Activated T-cell treated with anti-CD3 and anti-CD28 coated beads for 48 hours (primary cell): ENCODE data around the gene IFT43.

Source experiments
- DNase-seq: peaks from one replicate; pipeline ENCODE4 v3.0.0-alpha.2; 2020; ENCODE audit warnings: low read depth

Gene IFT43

GRCh38 chr14:76080025-76080424, 94.5 kb downstream of the IFT43 start:
- no peak for DNase-seq

- no peak for DNase-seq
Measured at GRCh38 chr14:76080471-76080870, 94.9 kb downstream of the IFT43 start.

GRCh38 chr14:76081642-76082041, 96.1 kb downstream of the IFT43 start:
- no peak for DNase-seq

- no peak for DNase-seq
Measured at GRCh38 chr14:76083796-76084765, 98.5 kb downstream of the IFT43 start.

- DNase-seq, result no peak
Measured at GRCh38 chr14:76085358-76085757, 99.8 kb downstream of the IFT43 start.

GRCh38 chr14:76086636-76087035, 101.1 kb downstream of the IFT43 start:
- DNase-seq, result no peak

GRCh38 chr14:76088326-76088725, 102.8 kb downstream of the IFT43 start:
- DNase-seq, result no peak

- no peak for DNase-seq
Measured at GRCh38 chr14:76088771-76089571, 103.4 kb downstream of the IFT43 start.

- no peak for DNase-seq
Measured at GRCh38 chr14:76089575-76089974, 104.0 kb downstream of the IFT43 start.

- no peak for DNase-seq
Measured at GRCh38 chr14:76090616-76091391, 105.2 kb downstream of the IFT43 start.

- DNase-seq, result no peak
Measured at GRCh38 chr14:76093077-76093476, 107.5 kb downstream of the IFT43 start.

GRCh38 chr14:76096257-76096656, 110.7 kb downstream of the IFT43 start:
- DNase-seq, result no peak

GRCh38 chr14:76097547-76097946, 112.0 kb downstream of the IFT43 start:
- no peak for DNase-seq

GRCh38 chr14:76098047-76098446, 112.5 kb downstream of the IFT43 start:
- DNase-seq, result no peak

GRCh38 chr14:76098916-76099675, 113.5 kb downstream of the IFT43 start:
- DNase-seq, result no peak

GRCh38 chr14:76100236-76100635, 114.7 kb downstream of the IFT43 start:
- no peak for DNase-seq

- DNase-seq, result no peak
Measured at GRCh38 chr14:76101391-76102379, 116.1 kb downstream of the IFT43 start.

- no peak for DNase-seq
Measured at GRCh38 chr14:76104802-76105355, 119.3 kb downstream of the IFT43 start.

- DNase-seq, result no peak
Measured at GRCh38 chr14:76106188-76106587, 120.6 kb downstream of the IFT43 start.
